Large intestine (tissue), 3 donors: ENCODE data around the gene CLSTN2. TPM values are rescaled to one million over a fixed set of nuclear protein-coding genes. Genes with fewer than 3 reads are reported as not detected.

Source experiments
- DNase-seq, 2 donors: peaks; one replicate each; pipeline versions ENCODE4 v3.0.0 to v3.0.0-alpha.2; 2013
- H3K27ac ChIP-seq: one replicate; pipeline ENCODE4 v1.5.1; 2013; ENCODE audit warnings: low read length
- H3K27me3 ChIP-seq: 2 replicates; pipeline ENCODE4 v1.6.1; 2013; ENCODE audit warnings: low read length; ENCODE audit not compliant: control insufficient read depth, insufficient read depth
- H3K36me3 ChIP-seq: 2 replicates; pipeline ENCODE4 v1.6.1; 2013; ENCODE audit warnings: low read length; ENCODE audit not compliant: control insufficient read depth, insufficient read depth
- H3K4me1 ChIP-seq: one replicate; pipeline ENCODE4 v1.6.1; 2013; ENCODE audit warnings: low read length; ENCODE audit not compliant: control insufficient read depth, insufficient read depth
- H3K4me3 ChIP-seq: one replicate; pipeline ENCODE4 v1.5.1; 2013; ENCODE audit warnings: low read length
- H3K9me3 ChIP-seq: one replicate; pipeline ENCODE4 v1.6.1; 2013; ENCODE audit warnings: mild to moderate bottlenecking, low read depth, low read length, moderate library complexity; ENCODE audit not compliant: control insufficient read depth
- WGBS: methylation state at CpG from one replicate; pipeline ENCODE4 v1.1.5; 2013; ENCODE audit warnings: low lambda C conversion rate; ENCODE audit not compliant: insufficient coverage; 5-methylcytosine and 5-hydroxymethylcytosine counted together
- polyA plus RNA-seq: library from polyadenylated mRNA; unstranded; fragments of 120-200 nt; gene quantifications from one replicate; pipeline ENCODE4 v1.2.1, GENCODE V29; 2013

The CLSTN2 gene
- polyA plus RNA-seq, 1 donor: 1.8 TPM

GRCh38 chr3:140185375-140185774 is 250.4 kb downstream of the CLSTN2 start:
- no CpG with 5 or more reads among the region's 4 CpGs for WGBS
- no peaks in the 10 kb centered on the region for H3K9me3 ChIP-seq
- no peak for DNase-seq
- H3K4me1 ChIP-seq: peaks cover 3% of the 10 kb centered on the region
- no peak overlapping the region for H3K27ac ChIP-seq
- H3K4me3 ChIP-seq: no peak overlapping the region
- no peaks in the 10 kb centered on the region for H3K36me3 ChIP-seq
- no peaks in the 10 kb centered on the region for H3K27me3 ChIP-seq

- Histone ChIP-seq H3K36me3 (no peaks in the 10 kb centered on the region), H3K4me1 (peaks cover 3% of the 10 kb centered on the region), H3K9me3 (no peaks in the 10 kb centered on the region), H3K27ac (no peak overlapping the region), H3K27me3 (no peaks in the 10 kb centered on the region), H3K4me3 (no peak overlapping the region)
- DNase-seq: peak; percentile 12 to 36
Measured at GRCh38 chr3:140186421-140186920, 251.5 kb downstream of the CLSTN2 start.

- H3K9me3 ChIP-seq: no peaks in the 10 kb centered on the region
- H3K27ac ChIP-seq: no peak overlapping the region
- no peaks in the 10 kb centered on the region for H3K27me3 ChIP-seq
- no peak for DNase-seq
- no peak overlapping the region for H3K4me3 ChIP-seq
- H3K4me1 ChIP-seq: peaks cover 3% of the 10 kb centered on the region
- H3K36me3 ChIP-seq: no peaks in the 10 kb centered on the region
- no CpG with 5 or more reads among the region's 1 CpG for WGBS
Measured at GRCh38 chr3:140187028-140187427, 252.0 kb downstream of the CLSTN2 start.

DNA sequence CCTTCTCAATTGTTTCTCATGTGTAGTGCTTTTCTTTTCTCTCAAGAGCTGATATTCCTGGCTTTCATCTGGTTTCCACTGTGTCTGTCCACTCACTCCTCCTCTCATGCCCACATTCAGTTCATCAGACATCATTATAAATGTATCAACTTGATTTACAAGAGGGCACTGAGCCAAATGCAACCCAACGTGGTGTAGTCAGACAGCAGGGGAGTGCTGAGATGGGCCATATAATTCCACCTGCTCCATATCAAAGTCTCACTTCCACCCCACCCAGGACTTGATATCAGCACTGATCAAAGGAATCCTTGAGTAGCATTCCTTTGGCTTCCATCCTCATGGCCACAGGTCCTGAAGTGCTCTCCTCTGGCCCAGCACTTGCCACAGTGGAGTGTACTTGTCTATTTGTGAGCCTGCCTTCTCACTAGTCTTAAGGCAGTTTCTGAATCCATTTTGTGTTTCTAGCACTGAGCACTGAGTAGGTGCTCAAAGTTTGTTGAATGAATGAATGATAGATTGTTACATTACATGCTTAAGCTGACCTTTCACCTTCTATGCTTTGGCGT is 252.8 kb downstream of the CLSTN2 start:
- no peak overlapping the region for H3K27ac ChIP-seq
- no peak for DNase-seq
- no peaks in the 10 kb centered on the region for H3K9me3 ChIP-seq
- H3K4me1 ChIP-seq: peaks cover 3% of the 10 kb centered on the region
- H3K36me3 ChIP-seq: no peaks in the 10 kb centered on the region
- no peaks in the 10 kb centered on the region for H3K27me3 ChIP-seq
- no CpG with 5 or more reads among the region's 2 CpGs for WGBS
- no peak overlapping the region for H3K4me3 ChIP-seq

GRCh38 chr3:140188285-140188684 is 253.3 kb downstream of the CLSTN2 start:
- WGBS: no CpG with 5 or more reads among the region's 2 CpGs
- DNase-seq: no peak
- Histone ChIP-seq H3K27ac (no peak overlapping the region), H3K4me1 (peaks cover 3% of the 10 kb centered on the region), H3K27me3 (no peaks in the 10 kb centered on the region), H3K9me3 (peaks cover 4% of the 10 kb centered on the region), H3K36me3 (no peaks in the 10 kb centered on the region), H3K4me3 (no peak overlapping the region)

DNA sequence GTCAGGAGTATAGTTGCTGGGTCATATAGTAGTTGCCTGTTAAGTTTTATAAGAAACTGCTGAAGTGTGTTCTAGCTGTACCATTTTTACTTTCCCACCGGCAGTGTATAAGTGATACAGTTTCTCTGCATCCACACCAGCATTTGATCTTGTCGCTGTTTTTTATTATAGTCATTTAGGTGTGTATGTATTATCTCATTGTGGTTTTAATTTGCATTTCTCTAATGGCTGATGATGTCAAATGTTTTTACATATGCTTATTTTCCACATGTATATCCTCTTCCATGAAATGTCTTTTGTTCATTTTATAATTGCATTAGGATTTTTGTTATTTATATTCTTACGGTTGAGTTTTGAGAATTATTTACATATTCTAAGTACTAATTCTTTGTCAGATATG is 254.3 kb downstream of the CLSTN2 start:
- Histone ChIP-seq H3K9me3 (peaks cover 5% of the 10 kb centered on the region), H3K36me3 (no peaks in the 10 kb centered on the region), H3K27ac (no peak overlapping the region), H3K4me3 (no peak overlapping the region), H3K27me3 (no peaks in the 10 kb centered on the region), H3K4me1 (peaks cover 3% of the 10 kb centered on the region)
- DNase-seq: no peak
- 73% methylated on average over 2 of the region's 3 CpGs for WGBS

DNA sequence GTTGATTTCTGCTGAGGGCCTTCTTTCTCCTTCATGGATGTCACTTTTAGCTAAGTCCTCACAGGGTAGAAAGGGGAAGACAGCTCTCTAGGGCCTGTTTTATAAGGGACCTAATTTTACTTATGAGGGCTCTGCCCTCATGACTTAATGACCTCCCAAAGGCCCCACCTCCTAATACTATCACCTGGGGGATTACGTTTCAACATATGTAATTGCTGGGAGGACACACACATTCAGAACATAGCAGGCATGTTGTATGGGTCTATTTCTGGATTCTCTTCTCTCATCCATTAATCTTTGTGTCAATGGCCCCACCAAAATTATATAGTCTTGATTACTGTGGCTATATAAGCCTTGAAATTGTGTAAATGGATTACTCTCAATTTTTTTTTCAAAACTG is 255.0 kb downstream of the CLSTN2 start:
- H3K4me3 ChIP-seq: no peak overlapping the region
- no peaks in the 10 kb centered on the region for H3K27me3 ChIP-seq
- H3K4me1 ChIP-seq: peaks cover 3% of the 10 kb centered on the region
- H3K36me3 ChIP-seq: no peaks in the 10 kb centered on the region
- peaks cover 5% of the 10 kb centered on the region for H3K9me3 ChIP-seq
- DNase-seq: no peak
- WGBS: no CpG with 5 or more reads among the region's 1 CpG
- H3K27ac ChIP-seq: no peak overlapping the region

- Histone ChIP-seq H3K36me3 (no peaks in the 10 kb centered on the region), H3K9me3 (peaks cover 5% of the 10 kb centered on the region), H3K4me3 (no peak overlapping the region), H3K27ac (no peak overlapping the region), H3K27me3 (no peaks in the 10 kb centered on the region), H3K4me1 (no peaks in the 10 kb centered on the region)
- DNase-seq: no peak
Measured at GRCh38 chr3:140196970-140197369, 262.0 kb downstream of the CLSTN2 start.

DNA sequence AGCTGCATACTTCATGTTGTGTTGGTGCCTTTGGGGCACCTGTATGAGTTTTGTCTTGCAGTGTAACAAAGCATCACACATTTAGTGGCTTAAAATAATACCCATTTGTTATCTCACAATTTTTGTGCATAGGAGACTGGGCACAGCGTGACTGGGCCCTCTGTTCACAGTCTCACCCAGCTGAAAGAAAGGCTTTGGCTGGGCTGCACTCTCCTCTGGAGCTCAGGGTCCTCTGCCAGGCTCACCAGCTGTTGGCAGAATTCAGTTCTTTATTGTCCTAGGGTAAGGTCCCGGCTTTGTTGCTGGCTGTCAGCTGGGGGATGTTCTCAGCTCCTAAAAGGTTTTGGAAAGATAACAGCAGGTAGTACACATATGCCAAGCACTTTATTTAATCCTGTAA is 263.3 kb downstream of the CLSTN2 start:
- H3K9me3 ChIP-seq: peaks cover 2% of the 10 kb centered on the region
- no peaks in the 10 kb centered on the region for H3K36me3 ChIP-seq
- no peaks in the 10 kb centered on the region for H3K4me1 ChIP-seq
- H3K27me3 ChIP-seq: no peaks in the 10 kb centered on the region
- H3K27ac ChIP-seq: no peak overlapping the region
- DNase-seq: no peak
- no CpG with 5 or more reads among the region's 2 CpGs for WGBS
- H3K4me3 ChIP-seq: no peak overlapping the region

GRCh38 chr3:140199008-140199407 is 264.0 kb downstream of the CLSTN2 start:
- no peaks in the 10 kb centered on the region for H3K36me3 ChIP-seq
- no CpG with 5 or more reads among the region's 2 CpGs for WGBS
- H3K9me3 ChIP-seq: no peaks in the 10 kb centered on the region
- H3K4me3 ChIP-seq: no peak overlapping the region
- DNase-seq: no peak
- H3K27ac ChIP-seq: no peak overlapping the region
- no peaks in the 10 kb centered on the region for H3K4me1 ChIP-seq
- no peaks in the 10 kb centered on the region for H3K27me3 ChIP-seq

DNA sequence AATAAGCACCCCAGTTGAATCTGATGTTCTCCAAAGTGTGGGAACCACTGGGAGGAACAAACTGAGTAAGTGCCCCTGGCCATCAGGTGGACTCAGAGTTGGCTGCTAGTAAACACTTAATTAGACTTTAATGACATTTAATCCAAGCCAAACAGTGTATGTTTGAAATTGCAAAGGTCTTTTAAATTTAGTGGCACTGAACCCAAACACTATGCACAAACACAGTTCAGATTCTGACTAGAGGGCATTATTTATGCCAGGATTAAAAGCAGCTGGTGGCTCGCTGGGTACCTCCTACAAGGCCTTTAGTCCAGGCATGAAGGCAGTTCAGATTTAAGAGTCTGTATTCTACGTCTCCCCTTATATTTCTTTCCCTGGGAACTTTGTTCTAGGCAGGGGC is 264.8 kb downstream of the CLSTN2 start:
- WGBS: no CpG with 5 or more reads among the region's 2 CpGs
- Histone ChIP-seq H3K4me3 (no peak overlapping the region), H3K36me3 (no peaks in the 10 kb centered on the region), H3K9me3 (no peaks in the 10 kb centered on the region), H3K4me1 (no peaks in the 10 kb centered on the region), H3K27ac (no peak overlapping the region), H3K27me3 (peaks cover 2% of the 10 kb centered on the region)
- DNase-seq: no peak
